ENCODE results near the gene KRTAP8-1.

Gene KRTAP8-1, protein sequence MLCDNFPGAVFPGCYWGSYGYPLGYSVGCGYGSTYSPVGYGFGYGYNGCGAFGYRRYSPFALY

GRCh38 chr21:30813174-30813573 is at the start of gene KRTAP8-1:
Gene KRTAP8-1, minus strand, starts transcription at chr21:30813274. Its CDS starts 54 bp downstream, at chr21:30813220.
- no peaks in the 10 kb centered on the region for H3K4me1 Mint-ChIP-seq
- ATAC-seq (replicated peaks; ENCODE audit: extremely low read depth, poor library complexity, severe bottlenecking) = no peak
- no peaks in the 10 kb centered on the region for H3K9me3 Mint-ChIP-seq
- H3K27me3 Mint-ChIP-seq = peaks cover 34% of the 10 kb centered on the region
- H3K27ac Mint-ChIP-seq (ENCODE audit: low read depth) = no peak within 1 kb of the TSS
- H3K36me3 Mint-ChIP-seq (ENCODE audit: insufficient read depth) = no peaks in the 10 kb centered on the region
- no peak within 1 kb of the TSS for H3K4me3 Mint-ChIP-seq
- DNase-seq (ENCODE audit: low spot score in 2 of 2) = no peak

- ATAC-seq (replicated peaks; ENCODE audit: extremely low read depth, poor library complexity, severe bottlenecking) (no peak), DNase-seq (ENCODE audit: low spot score in 2 of 2) (no peak)
- Mint-ChIP-seq H3K9me3 (no peaks in the 10 kb centered on the region), H3K4me1 (no peaks in the 10 kb centered on the region), H3K36me3 (ENCODE audit: insufficient read depth) (no peaks in the 10 kb centered on the region), H3K27me3 (peaks cover 35% of the 10 kb centered on the region), H3K4me3 (no peak overlapping the region), H3K27ac (ENCODE audit: low read depth) (no peak overlapping the region)
These were observed 34.8 kb upstream of the KRTAP8-1 start for GRCh38 chr21:30847627-30848500.

GRCh38 chr21:30842990-30843389 is 29.9 kb upstream of the KRTAP8-1 start:
- H3K27ac Mint-ChIP-seq (ENCODE audit: low read depth) = no peak overlapping the region
- no peaks in the 10 kb centered on the region for H3K36me3 Mint-ChIP-seq (ENCODE audit: insufficient read depth)
- H3K4me1 Mint-ChIP-seq = no peaks in the 10 kb centered on the region
- peaks cover 37% of the 10 kb centered on the region for H3K27me3 Mint-ChIP-seq
- DNase-seq (ENCODE audit: low spot score in 2 of 2) (no peak), ATAC-seq (replicated peaks; ENCODE audit: extremely low read depth, poor library complexity, severe bottlenecking) (no peak)
- no peaks in the 10 kb centered on the region for H3K9me3 Mint-ChIP-seq
- no peak overlapping the region for H3K4me3 Mint-ChIP-seq

- H3K9me3 Mint-ChIP-seq = no peaks in the 10 kb centered on the region
- H3K27me3 Mint-ChIP-seq = peaks cover 22% of the 10 kb centered on the region
- H3K36me3 Mint-ChIP-seq (ENCODE audit: insufficient read depth) = no peaks in the 10 kb centered on the region
- no peak overlapping the region for H3K27ac Mint-ChIP-seq (ENCODE audit: low read depth)
- DNase-seq (ENCODE audit: low spot score in 2 of 2) = no peak
- H3K4me3 Mint-ChIP-seq = no peak overlapping the region
- H3K4me1 Mint-ChIP-seq = no peaks in the 10 kb centered on the region
- ATAC-seq (replicated peaks; ENCODE audit: extremely low read depth, poor library complexity, severe bottlenecking) = no peak
These were observed 26.2 kb upstream of the KRTAP8-1 start for GRCh38 chr21:30839304-30839703.

DNA sequence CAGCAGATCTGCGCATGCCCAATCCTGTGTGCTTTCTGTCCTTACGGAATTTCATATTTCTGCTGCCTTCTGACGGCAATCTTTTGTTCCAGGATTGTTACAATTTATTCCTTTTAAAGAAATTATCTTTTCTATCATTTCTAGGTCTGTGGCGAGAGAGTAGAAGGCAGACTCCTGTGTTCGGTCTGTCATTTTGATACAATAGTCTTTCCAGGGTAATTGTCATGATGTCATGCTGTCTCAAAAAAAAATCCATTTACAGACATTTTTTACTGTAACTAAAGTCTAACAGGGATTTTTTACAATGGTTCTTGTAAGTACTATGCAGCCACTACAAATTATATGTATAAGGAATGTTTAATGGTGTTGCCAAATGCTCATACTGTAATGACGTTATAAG is 25.5 kb upstream of the KRTAP8-1 start:
- no peak for DNase-seq (ENCODE audit: low spot score in 2 of 2)
- Mint-ChIP-seq H3K27me3 (peaks cover 16% of the 10 kb centered on the region), H3K27ac (ENCODE audit: low read depth) (no peak overlapping the region), H3K9me3 (no peaks in the 10 kb centered on the region), H3K4me1 (no peaks in the 10 kb centered on the region), H3K4me3 (no peak overlapping the region), H3K36me3 (ENCODE audit: insufficient read depth) (no peaks in the 10 kb centered on the region)
- no peak for ATAC-seq (replicated peaks; ENCODE audit: extremely low read depth, poor library complexity, severe bottlenecking)

DNA sequence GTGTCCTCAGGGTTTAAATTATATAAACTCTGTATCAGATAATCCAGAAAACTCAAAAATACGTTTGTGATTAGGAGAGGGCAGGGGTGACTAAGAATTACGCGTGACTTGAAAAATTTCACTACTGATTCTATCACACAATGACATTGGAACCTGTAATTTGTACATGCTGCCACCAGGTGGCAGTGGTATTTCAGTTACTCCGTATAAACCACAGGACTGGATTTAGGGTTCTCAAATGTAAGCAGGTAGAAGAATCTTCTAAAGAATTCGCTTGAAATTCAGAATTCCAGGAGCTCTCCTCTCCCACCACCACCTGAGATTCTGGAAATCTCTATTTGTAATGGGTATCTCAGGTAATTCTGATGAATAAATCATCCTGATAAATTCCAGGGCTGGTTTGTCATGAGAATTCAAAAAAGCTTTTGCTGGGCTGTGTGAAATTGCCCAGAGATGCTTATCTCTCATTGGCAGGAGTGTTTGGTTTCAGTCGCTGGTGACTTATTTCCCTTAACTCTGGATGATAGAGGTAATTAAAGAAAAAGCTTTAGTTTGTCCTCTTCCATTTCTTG is 18.2 kb upstream of the KRTAP8-1 start:
- Mint-ChIP-seq H3K36me3 (ENCODE audit: insufficient read depth) (no peaks in the 10 kb centered on the region), H3K4me3 (no peak overlapping the region), H3K4me1 (no peaks in the 10 kb centered on the region), H3K27me3 (peaks cover 14% of the 10 kb centered on the region), H3K27ac (ENCODE audit: low read depth) (no peak overlapping the region), H3K9me3 (no peaks in the 10 kb centered on the region)
- no peak for ATAC-seq (replicated peaks; ENCODE audit: extremely low read depth, poor library complexity, severe bottlenecking)
- DNase-seq (ENCODE audit: low spot score in 2 of 2) = peak in 1 of 2 donors; percentile 15

DNA sequence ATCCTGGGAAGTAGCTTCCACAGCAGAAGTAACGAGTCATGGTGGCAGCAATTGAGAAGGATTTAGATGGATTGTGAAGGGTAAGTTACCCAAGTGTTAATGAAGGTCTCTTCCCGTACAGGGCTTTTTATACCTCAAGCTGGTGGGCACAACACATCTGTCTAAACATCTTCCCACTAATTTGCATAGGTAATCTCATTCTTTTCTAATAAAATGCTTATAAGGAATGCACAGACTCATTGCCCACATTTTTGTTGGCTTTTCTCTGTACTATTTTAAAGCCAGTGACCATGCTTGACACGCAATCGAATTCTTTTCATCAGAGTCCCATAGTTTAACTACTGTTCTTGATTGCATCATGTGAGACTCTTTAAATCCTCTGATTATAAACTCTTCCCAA is 16.6 kb upstream of the KRTAP8-1 start, which contains the start of gene KRTAP7-1:
Gene KRTAP7-1 (minus strand): TSS at position 101 of the 400 bp plus-strand sequence. CDS start 61 bp downstream, at position 40.
- Mint-ChIP-seq H3K9me3 (no peaks in the 10 kb centered on the region), H3K27me3 (peaks cover 14% of the 10 kb centered on the region), H3K27ac (ENCODE audit: low read depth) (no peak within 1 kb of the TSS), H3K4me3 (no peak within 1 kb of the TSS), H3K4me1 (no peaks in the 10 kb centered on the region), H3K36me3 (ENCODE audit: insufficient read depth) (no peaks in the 10 kb centered on the region)
- ATAC-seq (replicated peaks; ENCODE audit: extremely low read depth, poor library complexity, severe bottlenecking) (no peak), DNase-seq (ENCODE audit: low spot score in 2 of 2) (no peak)

DNA sequence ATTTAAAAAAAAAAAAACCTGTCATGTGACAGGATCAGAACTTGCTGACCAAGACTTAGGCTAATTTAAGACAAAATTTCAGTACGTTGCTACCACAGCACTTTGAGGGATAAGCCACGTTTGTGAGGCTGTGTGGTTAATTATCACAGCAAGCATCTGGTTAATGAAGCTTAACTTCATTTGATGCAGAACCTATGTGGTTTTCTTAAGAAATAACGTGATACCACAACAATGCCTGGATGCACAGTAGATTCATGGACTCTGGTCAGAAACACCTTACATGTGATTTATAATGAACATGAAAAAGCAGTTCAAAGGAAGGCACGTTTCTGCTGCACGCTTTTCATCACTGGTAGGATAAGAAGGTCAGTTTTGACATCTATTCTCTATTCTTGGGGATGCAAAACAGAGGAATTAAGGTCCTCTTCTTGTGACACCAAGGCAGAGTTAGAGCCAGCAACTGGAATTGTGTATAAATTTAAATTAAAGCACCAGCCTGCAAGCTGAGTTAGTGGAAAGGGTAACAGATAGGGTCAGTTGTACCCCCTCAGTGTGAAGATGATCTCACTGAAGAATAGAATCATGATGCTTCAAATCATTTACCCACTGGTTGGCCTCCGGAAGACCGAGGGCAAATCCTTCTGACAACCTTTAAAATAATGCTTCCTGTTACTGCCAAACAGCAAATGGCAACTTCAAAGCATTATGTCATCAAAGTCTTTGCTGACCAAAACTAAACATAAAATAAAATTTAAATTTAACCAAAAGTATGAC is 6.0 kb upstream of the KRTAP8-1 start:
- Mint-ChIP-seq H3K4me1 (no peaks in the 10 kb centered on the region), H3K4me3 (no peak overlapping the region), H3K9me3 (no peaks in the 10 kb centered on the region), H3K27me3 (peaks cover 52% of the 10 kb centered on the region), H3K27ac (ENCODE audit: low read depth) (no peak overlapping the region), H3K36me3 (ENCODE audit: insufficient read depth) (no peaks in the 10 kb centered on the region)
- ATAC-seq (replicated peaks; ENCODE audit: extremely low read depth, poor library complexity, severe bottlenecking) = no peak
- DNase-seq (ENCODE audit: low spot score in 2 of 2) = no peak

- no peaks in the 10 kb centered on the region for H3K9me3 Mint-ChIP-seq
- DNase-seq (ENCODE audit: low spot score in 2 of 2) = no peak
- no peaks in the 10 kb centered on the region for H3K27me3 Mint-ChIP-seq
- H3K27ac Mint-ChIP-seq (ENCODE audit: low read depth) = no peak overlapping the region
- H3K4me3 Mint-ChIP-seq = no peak overlapping the region
- no peaks in the 10 kb centered on the region for H3K36me3 Mint-ChIP-seq (ENCODE audit: insufficient read depth)
- ATAC-seq (replicated peaks; ENCODE audit: extremely low read depth, poor library complexity, severe bottlenecking) = no peak
- no peaks in the 10 kb centered on the region for H3K4me1 Mint-ChIP-seq
These were observed 12.5 kb downstream of the KRTAP8-1 start for GRCh38 chr21:30800605-30801004.

DNA sequence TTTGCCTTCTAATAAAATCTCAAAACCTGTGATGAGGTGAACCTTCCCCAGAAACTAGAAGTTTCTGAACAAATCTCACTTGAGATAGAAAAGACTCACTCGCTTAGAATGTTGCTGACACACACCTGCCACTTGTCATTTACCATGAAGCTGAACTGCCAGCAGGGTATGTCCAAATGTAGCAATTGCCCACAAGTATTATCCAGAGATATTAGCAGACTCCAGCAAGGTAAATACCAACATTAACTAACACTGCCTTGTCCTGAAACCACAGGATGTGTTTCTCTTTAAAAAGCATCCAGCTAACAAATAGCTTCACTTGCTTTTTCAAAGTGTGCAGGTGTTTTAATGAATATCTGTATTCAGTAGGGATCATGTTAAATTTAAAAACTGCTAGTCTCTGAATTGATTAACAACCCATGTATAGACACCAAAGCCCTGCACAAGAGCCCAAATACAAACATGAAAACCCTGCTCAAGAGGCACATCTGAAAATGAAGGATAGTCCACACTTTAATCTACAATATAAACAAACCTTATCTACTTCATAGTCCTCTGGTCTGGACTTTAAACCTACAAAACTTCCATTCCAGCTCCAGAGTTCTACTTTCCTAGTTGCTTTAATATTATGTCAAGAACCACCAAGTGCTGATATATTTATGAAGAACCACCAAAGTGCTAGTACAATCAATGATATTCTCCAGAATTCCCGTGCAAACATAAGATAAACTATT is 19.3 kb downstream of the KRTAP8-1 start:
- DNase-seq (ENCODE audit: low spot score in 2 of 2) (no peak), ATAC-seq (replicated peaks; ENCODE audit: extremely low read depth, poor library complexity, severe bottlenecking) (no peak)
- H3K27me3 Mint-ChIP-seq = no peaks in the 10 kb centered on the region
- H3K9me3 Mint-ChIP-seq = no peaks in the 10 kb centered on the region
- H3K4me3 Mint-ChIP-seq = no peak overlapping the region
- H3K27ac Mint-ChIP-seq (ENCODE audit: low read depth) = no peak overlapping the region
- H3K4me1 Mint-ChIP-seq = no peaks in the 10 kb centered on the region
- H3K36me3 Mint-ChIP-seq (ENCODE audit: insufficient read depth) = no peaks in the 10 kb centered on the region

DNA sequence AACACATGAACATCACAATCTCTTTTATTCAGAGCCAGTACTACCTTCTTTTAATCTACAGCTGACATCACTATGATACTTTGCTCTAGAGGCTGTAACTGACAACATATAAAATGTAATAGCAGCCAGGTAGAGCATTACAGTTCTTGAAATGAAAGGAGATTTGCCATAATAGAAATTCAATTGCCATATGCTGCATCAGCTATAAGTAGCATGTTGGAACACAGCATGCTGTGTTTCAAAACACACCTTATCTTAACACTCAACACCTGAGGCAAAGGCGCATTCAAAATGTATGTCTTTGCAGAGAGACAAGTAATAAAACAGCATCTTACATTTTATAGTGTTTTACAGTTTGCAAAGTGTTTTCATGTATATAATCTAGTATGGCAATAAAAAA is 33.8 kb downstream of the KRTAP8-1 start:
- DNase-seq (ENCODE audit: low spot score in 2 of 2) = no peak
- no peaks in the 10 kb centered on the region for H3K9me3 Mint-ChIP-seq
- peaks cover 3% of the 10 kb centered on the region for H3K36me3 Mint-ChIP-seq (ENCODE audit: insufficient read depth)
- H3K27me3 Mint-ChIP-seq = peaks cover 5% of the 10 kb centered on the region
- H3K4me3 Mint-ChIP-seq = no peak overlapping the region
- H3K4me1 Mint-ChIP-seq = no peaks in the 10 kb centered on the region
- no peak overlapping the region for H3K27ac Mint-ChIP-seq (ENCODE audit: low read depth)
- no peak for ATAC-seq (replicated peaks; ENCODE audit: extremely low read depth, poor library complexity, severe bottlenecking)
